ENCODE results near the gene ZNF565.

- no peak for TF ChIP-seq CTCF (IDR thresholded peaks at IDR 0.05)
- no peak for TF ChIP-seq EZH2 (IDR thresholded peaks at IDR 0.05)
Observed at GRCh38 chr19:36203293-36203692, 11.2 kb downstream of the ZNF565 start.

Measured in neural progenitor cell (in vitro differentiated cells).